H9 (cell line): ENCODE measurements around the gene COLEC12. TPM values are rescaled to one million over a fixed set of nuclear protein-coding genes. Genes with fewer than 3 reads are reported as not detected.

ENCODE experiments used
- DNase-seq: peaks from one replicate; pipeline ENCODE4 v3.0.0-alpha.2; 2017
- H2AFZ ChIP-seq: one replicate; pipeline ENCODE4 v1.6.1; 2013; ENCODE audit warnings: mild to moderate bottlenecking, low read length, control low read depth, moderate library complexity
- H2AK5ac ChIP-seq: 2 replicates; pipeline ENCODE4 v1.6.1; 2013; ENCODE audit warnings: low read length, control low read depth, mixed read lengths; ENCODE audit not compliant: insufficient read length
- H2BK120ac ChIP-seq: one replicate; pipeline ENCODE4 v1.6.1; 2013; ENCODE audit warnings: low read depth, mild to moderate bottlenecking, low read length, control low read depth, inconsistent platforms; ENCODE audit not compliant: poor library complexity, severe bottlenecking
- H2BK12ac ChIP-seq: 2 replicates; pipeline ENCODE4 v1.6.1; 2013; ENCODE audit warnings: low read length, control low read depth, mixed read lengths, low read depth; ENCODE audit not compliant: insufficient read length
- H2BK15ac ChIP-seq: 2 replicates; pipeline ENCODE4 v1.6.1; 2013; ENCODE audit warnings: low read depth, low read length, control low read depth
- H2BK20ac ChIP-seq: one replicate; pipeline ENCODE4 v1.6.1; 2013; ENCODE audit warnings: low read depth, mild to moderate bottlenecking, low read length, control low read depth, inconsistent platforms; ENCODE audit not compliant: poor library complexity, severe bottlenecking
- H2BK5ac ChIP-seq: 2 replicates; pipeline ENCODE4 v1.6.1; 2013; ENCODE audit warnings: low read length, control low read depth, mixed read lengths; ENCODE audit not compliant: insufficient read length
- H3K14ac ChIP-seq: 2 replicates; pipeline ENCODE4 v1.6.1; 2013; ENCODE audit warnings: low read length, control low read depth; ENCODE audit not compliant: insufficient read depth
- H3K18ac ChIP-seq: 2 replicates; pipeline ENCODE4 v1.6.1; 2013; ENCODE audit warnings: low read depth, mild to moderate bottlenecking, mixed read lengths, low read length, control low read depth; ENCODE audit not compliant: insufficient read length
- H3K23ac ChIP-seq: 2 replicates; pipeline ENCODE4 v1.6.1; 2013; ENCODE audit warnings: low read length, control low read depth, mixed read lengths, low read depth; ENCODE audit not compliant: insufficient read length
- H3K23me2 ChIP-seq: 2 replicates; pipeline ENCODE4 v1.6.1; 2013; ENCODE audit warnings: low read depth, mild to moderate bottlenecking, mixed read lengths, low read length, control low read depth; ENCODE audit not compliant: insufficient read length, poor library complexity, severe bottlenecking
- H3K27ac ChIP-seq: 2 replicates; pipeline ENCODE4 v1.5.1; 2013; ENCODE audit warnings: low read length, control low read depth, mixed read lengths, low read depth; ENCODE audit not compliant: insufficient read length
- H3K27me3 ChIP-seq: 2 replicates; pipeline ENCODE4 v1.6.1; 2013; ENCODE audit warnings: low read length, control low read depth, inconsistent platforms; ENCODE audit not compliant: insufficient read depth
- H3K4ac ChIP-seq: 2 replicates; pipeline ENCODE4 v1.6.1; 2013; ENCODE audit warnings: low read depth, mild to moderate bottlenecking, control low read depth, inconsistent platforms, low read length, moderate library complexity
- H3K4me1 ChIP-seq: 2 replicates; pipeline ENCODE4 v1.6.1; 2013; ENCODE audit warnings: low read length, control low read depth, inconsistent platforms; ENCODE audit not compliant: insufficient read depth
- H3K4me2 ChIP-seq: 2 replicates; pipeline ENCODE4 v1.6.1; 2013; ENCODE audit warnings: low read length, control low read depth, mixed read lengths; ENCODE audit not compliant: insufficient read length, insufficient read depth
- H3K56ac ChIP-seq: 2 replicates; pipeline ENCODE4 v1.6.1; 2013; ENCODE audit warnings: low read depth, mild to moderate bottlenecking, mixed read lengths, low read length, control low read depth; ENCODE audit not compliant: insufficient read length
- H3K79me1 ChIP-seq: 2 replicates; pipeline ENCODE4 v1.6.1; 2013; ENCODE audit warnings: low read depth, mild to moderate bottlenecking, moderate library complexity, low read length, control low read depth, inconsistent platforms; ENCODE audit not compliant: insufficient read depth, poor library complexity, severe bottlenecking
- H3K79me2 ChIP-seq: 2 replicates; pipeline ENCODE4 v1.6.1; 2013; ENCODE audit warnings: low read length, control low read depth, inconsistent platforms; ENCODE audit not compliant: insufficient read depth
- H3K9ac ChIP-seq: 2 replicates; pipeline ENCODE4 v1.6.1; 2013; ENCODE audit warnings: low read length, control low read depth, mixed read lengths; ENCODE audit not compliant: insufficient read length; ENCODE audit errors: extremely low read depth
- H3K9me3 ChIP-seq: one replicate; pipeline ENCODE4 v1.6.1; 2013; ENCODE audit warnings: low read depth, low read length, inconsistent platforms; ENCODE audit not compliant: control insufficient read depth
- H3T11ph ChIP-seq: one replicate; pipeline ENCODE4 v1.6.1; 2013; ENCODE audit warnings: mild to moderate bottlenecking, low read length, control low read depth, inconsistent platforms
- H4K20me1 ChIP-seq: one replicate; pipeline ENCODE4 v1.6.1; 2013; ENCODE audit not compliant: control insufficient read depth, insufficient read length, insufficient read depth
- H4K5ac ChIP-seq: 2 replicates; pipeline ENCODE4 v1.6.1; 2013; ENCODE audit warnings: low read depth, mild to moderate bottlenecking, mixed read lengths, low read length, control low read depth; ENCODE audit not compliant: insufficient read length
- H4K8ac ChIP-seq: replicated peaks from 2 replicates; pipeline ENCODE4 v1.6.1; 2013; ENCODE audit warnings: low read length, control low read depth, mixed read lengths, low read depth; ENCODE audit not compliant: insufficient read length
- H4K91ac ChIP-seq: 2 replicates; pipeline ENCODE4 v1.6.1; 2013; ENCODE audit warnings: low read depth, mild to moderate bottlenecking, moderate library complexity, mixed read lengths, low read length, control low read depth; ENCODE audit not compliant: insufficient read length
- H3K27ac Mint-ChIP-seq, 3 experiments: 2 replicates in 2 of 3; 3 replicates in 1 of 3; pipeline ENCODE4 v1.8.0; 2020 to 2021; ENCODE audit warnings: mixed read lengths in 3 of 3, mild to moderate bottlenecking in 1 of 3, moderate library complexity in 1 of 3
- H3K27me3 Mint-ChIP-seq: 2 replicates; pipeline ENCODE4 v1.8.0; 2021; ENCODE audit warnings: low read depth, mild to moderate bottlenecking, moderate library complexity, mixed read lengths
- H3K36me3 Mint-ChIP-seq, 3 experiments: 2 replicates in 2 of 3; 3 replicates in 1 of 3; pipeline ENCODE4 v1.8.0; 2020 to 2021; ENCODE audit warnings: low read depth in 3 of 3, mixed read lengths in 3 of 3; ENCODE audit not compliant: insufficient read depth in 1 of 3
- H3K4me1 Mint-ChIP-seq, 2 experiments: 2 replicates each; pipeline ENCODE4 v1.8.0; 2020; ENCODE audit warnings: mixed read lengths in 2 of 2
- H3K4me3 Mint-ChIP-seq, 2 experiments: 2 replicates in 1 of 2; 3 replicates in 1 of 2; pipeline ENCODE4 v1.8.0; 2020 to 2021; ENCODE audit warnings: mild to moderate bottlenecking in 2 of 2, mixed read lengths in 2 of 2, moderate library complexity in 1 of 2
- H3K9me3 Mint-ChIP-seq, 2 experiments: 2 replicates in 1 of 2; 3 replicates in 1 of 2; pipeline ENCODE4 v1.8.0; 2020; ENCODE audit warnings: mild to moderate bottlenecking in 2 of 2, mixed read lengths in 2 of 2, moderate library complexity in 1 of 2
- CTCF ChIP-seq: fragments of 200-600 bp; sonication (generic); conservative IDR thresholded peaks from 3 replicates; pipeline ENCODE4 v1.8.0; 2021; ENCODE audit warnings: antibody characterized with exemption, mild to moderate bottlenecking
- WGBS: extraction: QIAGEN DNeasy Blood & Tissue Kit; methylation state at CpG from one replicate; pipeline ENCODE4 v1.1.7; 2013; ENCODE audit warnings: missing lambda C conversion rate, low lambda C conversion rate, mixed read lengths; ENCODE audit not compliant: insufficient read length; ENCODE audit errors: extremely low coverage; 5-methylcytosine and 5-hydroxymethylcytosine counted together
- total RNA-seq: library from RNA; stranded (reverse); gene quantifications from 2 replicates; pipeline ENCODE4 v1.2.1, GENCODE V29; 2021

Gene COLEC12
- total RNA-seq, 1 experiment from 2014 or later = 0.70 TPM

GRCh38 chr18:297936-298335 lies 202.6 kb downstream of the COLEC12 start:
- no CpG with 5 or more reads among the region's 2 CpGs for WGBS
- DNase-seq = no peak
- H3K27ac ChIP-seq = no peak overlapping the region

More at GRCh38 chr18:297936-298335, 202.6 kb downstream of the COLEC12 start:
- H3K4me1 Mint-ChIP-seq = 0 out of 4 replicates have a peak, but pooled peaks cover 0 to 2% of the 10 kb centered on the region in 2 experiments
- H3K9me3 Mint-ChIP-seq = peaks cover 3 to 4% of the 10 kb centered on the region in 2 experiments; a peak in 3 of 5 replicates
- Histone ChIP-seq H3K79me1 (no peaks in the 10 kb centered on the region), H4K8ac (no peak overlapping the region), H3K4me1 (no peaks in the 10 kb centered on the region; the same call in 1 of the 2 replicates), H3K18ac (no peak overlapping the region), H4K5ac (no peak overlapping the region), H3K9ac (no peak overlapping the region), H3K27me3 (no peaks in the 10 kb centered on the region), H2BK12ac (no peak overlapping the region), H2BK5ac (no peak overlapping the region), H3K14ac (no peak overlapping the region), H2BK20ac (no peak overlapping the region), H4K20me1 (no peaks in the 10 kb centered on the region), H3K4me2 (no peak overlapping the region), H2AFZ (no peak overlapping the region), H4K91ac (no peak overlapping the region), H3K79me2 (no peaks in the 10 kb centered on the region), H3K56ac (no peak overlapping the region), H2AK5ac (no peak overlapping the region), H2BK120ac (no peak overlapping the region), H3K9me3 (no peaks in the 10 kb centered on the region), H3T11ph (no peak overlapping the region), H2BK15ac (no peak overlapping the region), H3K23ac (no peak overlapping the region), H3K4ac (no peak overlapping the region), H3K23me2 (no peaks in the 10 kb centered on the region)
- TF ChIP-seq CTCF = no peak
- peaks cover 2% of the 10 kb centered on the region; the same call in 1 of the 2 replicates for H3K27me3 Mint-ChIP-seq
- no peak overlapping the region for H3K4me3 Mint-ChIP-seq
- H3K27ac Mint-ChIP-seq = no peak overlapping the region
- H3K36me3 Mint-ChIP-seq = no peaks in the 10 kb centered on the region
